ENCODE results near the gene SARM1.
"Not testable (repeated sequence)": the region's sequence is repeated elsewhere in the genome, so short reads cannot be mapped to it uniquely, and the experiment has no call there.

The SARM1 gene

DNA sequence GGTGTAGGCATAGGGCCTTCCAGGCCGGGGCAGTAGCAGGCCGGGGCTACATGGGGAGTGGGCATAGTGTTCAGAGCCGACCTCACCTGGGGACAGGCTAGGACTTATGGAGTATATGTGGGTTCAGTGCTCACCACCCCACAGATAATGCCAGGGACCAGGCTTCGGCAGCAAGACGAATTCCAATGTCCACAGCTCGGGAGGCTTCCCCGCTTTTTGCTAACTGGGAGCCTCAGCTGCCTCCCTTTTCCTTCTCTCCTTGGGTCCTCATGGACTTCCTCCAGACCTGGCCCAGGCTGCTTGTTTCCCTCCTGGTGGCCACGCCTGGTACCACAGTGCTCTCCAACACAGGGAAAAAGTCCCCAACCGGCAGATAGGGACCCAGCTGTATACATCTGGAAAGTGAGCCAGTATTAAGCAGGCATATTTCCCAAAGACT, 54.6 kb downstream of the SARM1 start:
- H3K9me3 Mint-ChIP-seq = no peaks in the 10 kb centered on the region
- no peak overlapping the region for H3K27ac Mint-ChIP-seq
- no peaks in the 10 kb centered on the region for H3K36me3 Mint-ChIP-seq (ENCODE audit: low read depth)
- H3K4me1 Mint-ChIP-seq (ENCODE audit: low read depth) = no peaks in the 10 kb centered on the region
- no peak for DNase-seq
- H3K27me3 Mint-ChIP-seq = peaks cover 12% of the 10 kb centered on the region
- no peak overlapping the region for H3K4me3 Mint-ChIP-seq

DNA sequence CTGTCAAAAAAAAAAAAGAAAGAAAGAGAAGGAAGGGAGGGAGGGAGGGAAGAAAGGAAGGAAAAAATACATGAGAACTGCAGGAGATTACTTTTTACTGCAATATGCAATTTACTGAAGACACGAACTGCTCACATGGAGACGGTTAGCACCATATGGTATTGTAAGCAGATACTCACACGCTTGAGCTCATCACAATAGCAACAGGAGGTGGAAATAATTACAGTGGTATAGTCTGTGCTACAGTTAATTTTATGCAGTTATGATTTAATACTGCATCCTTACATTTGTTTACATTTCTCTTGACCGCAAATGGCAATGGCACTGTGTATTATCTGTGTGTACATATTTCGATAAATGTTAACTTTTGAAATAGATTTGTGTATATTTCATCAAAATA, 55.9 kb downstream of the SARM1 start:
- no peaks in the 10 kb centered on the region for H3K9me3 Mint-ChIP-seq
- H3K36me3 Mint-ChIP-seq (ENCODE audit: low read depth) = no peaks in the 10 kb centered on the region
- DNase-seq = no peak
- H3K27ac Mint-ChIP-seq = no peak overlapping the region
- peaks cover 18% of the 10 kb centered on the region for H3K27me3 Mint-ChIP-seq
- no peaks in the 10 kb centered on the region for H3K4me1 Mint-ChIP-seq (ENCODE audit: low read depth)
- H3K4me3 Mint-ChIP-seq = no peak overlapping the region

DNA sequence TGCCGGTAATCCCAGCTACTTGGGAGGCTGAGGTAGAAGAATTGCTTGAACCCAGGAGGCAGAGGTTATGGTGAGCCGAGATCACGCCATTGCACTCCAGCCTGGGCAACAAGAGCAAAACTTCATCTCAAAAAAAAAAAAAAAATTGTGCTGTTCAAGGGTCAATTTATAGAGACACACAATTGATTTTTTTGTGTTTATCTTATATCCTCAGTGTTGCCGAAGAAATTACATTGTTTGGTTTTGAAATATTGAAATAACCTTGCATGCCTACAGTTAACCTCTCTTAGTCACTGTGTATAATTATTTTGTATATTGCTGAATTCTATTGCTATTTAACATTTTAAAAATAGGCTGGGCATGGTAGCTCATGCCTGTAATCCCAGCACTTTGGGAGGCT, 56.5 kb downstream of the SARM1 start:
- not testable (repeated sequence) for H3K36me3 Mint-ChIP-seq (ENCODE audit: low read depth); H3K27ac Mint-ChIP-seq; H3K4me1 Mint-ChIP-seq (ENCODE audit: low read depth); H3K9me3 Mint-ChIP-seq; H3K4me3 Mint-ChIP-seq; DNase-seq
- peaks cover 18% of the 10 kb centered on the region for H3K27me3 Mint-ChIP-seq

DNA sequence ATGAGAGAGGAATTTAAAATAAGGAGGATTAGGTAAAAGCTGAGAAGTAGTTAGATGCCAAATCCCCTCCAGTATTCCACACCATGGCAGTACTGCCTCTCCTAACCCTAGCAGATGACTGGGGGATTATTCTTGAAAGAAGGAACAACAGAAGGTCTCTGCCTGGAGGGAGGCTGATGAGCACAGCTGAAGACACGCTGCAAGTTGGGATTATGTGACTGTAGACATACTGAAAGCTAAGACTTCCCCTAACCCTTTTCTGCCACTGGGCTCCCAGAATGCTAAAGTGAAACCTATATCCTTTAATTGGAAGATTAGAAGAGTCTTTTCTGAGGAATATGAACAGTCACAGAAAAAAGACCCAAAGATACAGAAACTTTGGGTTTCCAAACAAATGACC, 62.2 kb downstream of the SARM1 start:
- no peak overlapping the region for H3K27ac Mint-ChIP-seq
- no peak for DNase-seq
- H3K36me3 Mint-ChIP-seq (ENCODE audit: low read depth) = no peaks in the 10 kb centered on the region
- H3K4me1 Mint-ChIP-seq (ENCODE audit: low read depth) = no peaks in the 10 kb centered on the region
- H3K27me3 Mint-ChIP-seq = peaks cover 10% of the 10 kb centered on the region
- no peak overlapping the region for H3K4me3 Mint-ChIP-seq
- no peaks in the 10 kb centered on the region for H3K9me3 Mint-ChIP-seq

DNA sequence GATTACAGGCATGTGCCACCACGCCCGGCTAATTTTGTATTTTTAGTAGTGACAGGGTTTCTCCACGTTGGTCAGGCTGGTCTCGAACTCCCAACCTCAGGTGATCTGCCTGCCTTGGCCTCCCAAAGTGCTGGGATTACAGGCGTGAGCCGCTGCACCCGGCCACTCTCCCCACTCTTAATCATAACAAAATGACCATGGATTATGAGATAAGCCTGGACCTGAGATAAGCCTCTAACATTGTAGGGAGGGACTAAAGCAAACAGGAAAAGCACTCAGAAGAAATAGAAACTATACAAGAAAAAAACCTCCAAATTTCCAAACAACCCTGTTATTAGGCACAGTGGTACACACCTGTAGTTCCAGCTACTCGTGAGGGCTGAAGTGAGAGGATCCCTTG, 62.8 kb downstream of the SARM1 start:
- not testable (repeated sequence) for H3K9me3 Mint-ChIP-seq; H3K36me3 Mint-ChIP-seq (ENCODE audit: low read depth); H3K27me3 Mint-ChIP-seq; DNase-seq; H3K4me1 Mint-ChIP-seq (ENCODE audit: low read depth); H3K27ac Mint-ChIP-seq; H3K4me3 Mint-ChIP-seq

DNA sequence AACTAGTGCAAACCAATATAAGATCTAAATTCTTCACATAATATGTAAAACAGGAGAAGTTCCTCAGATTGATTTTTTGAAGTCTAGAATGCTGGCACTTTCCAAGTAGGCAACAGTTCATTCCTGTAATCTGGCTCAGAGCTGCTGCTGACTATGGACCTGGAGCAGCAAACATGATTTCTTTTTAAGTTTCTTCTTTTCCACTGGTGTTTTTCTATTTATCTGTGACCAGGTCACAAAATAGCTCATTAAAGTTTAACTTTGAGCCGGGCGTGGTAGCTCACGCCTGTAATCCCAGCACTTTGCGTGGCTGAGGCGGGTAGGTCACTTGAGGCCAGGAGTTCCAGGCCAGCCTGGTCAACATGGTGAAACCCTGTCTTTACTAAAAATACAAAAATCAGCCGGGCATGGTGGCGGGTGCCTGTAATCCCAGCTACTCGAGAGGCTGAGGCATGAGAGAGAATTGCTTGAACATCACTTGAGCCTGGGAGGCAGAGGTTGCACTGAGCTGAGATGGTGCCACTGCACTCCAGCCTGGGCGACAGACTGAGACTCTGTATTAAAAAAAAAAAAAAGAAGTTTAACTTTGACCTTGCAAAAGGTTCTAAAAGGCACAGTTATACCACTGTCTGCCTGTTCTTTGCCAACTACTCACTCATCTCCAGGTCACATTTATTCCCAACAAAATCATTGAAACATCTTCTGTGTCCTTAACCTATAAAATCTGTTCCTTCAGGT, 72.6 kb downstream of the SARM1 start:
- Mint-ChIP-seq H3K27me3 (peaks cover 17% of the 10 kb centered on the region), H3K9me3 (no peaks in the 10 kb centered on the region), H3K4me3 (no peak overlapping the region), H3K27ac (no peak overlapping the region), H3K4me1 (ENCODE audit: low read depth) (no peaks in the 10 kb centered on the region), H3K36me3 (ENCODE audit: low read depth) (no peaks in the 10 kb centered on the region)
- no peak for DNase-seq

DNA sequence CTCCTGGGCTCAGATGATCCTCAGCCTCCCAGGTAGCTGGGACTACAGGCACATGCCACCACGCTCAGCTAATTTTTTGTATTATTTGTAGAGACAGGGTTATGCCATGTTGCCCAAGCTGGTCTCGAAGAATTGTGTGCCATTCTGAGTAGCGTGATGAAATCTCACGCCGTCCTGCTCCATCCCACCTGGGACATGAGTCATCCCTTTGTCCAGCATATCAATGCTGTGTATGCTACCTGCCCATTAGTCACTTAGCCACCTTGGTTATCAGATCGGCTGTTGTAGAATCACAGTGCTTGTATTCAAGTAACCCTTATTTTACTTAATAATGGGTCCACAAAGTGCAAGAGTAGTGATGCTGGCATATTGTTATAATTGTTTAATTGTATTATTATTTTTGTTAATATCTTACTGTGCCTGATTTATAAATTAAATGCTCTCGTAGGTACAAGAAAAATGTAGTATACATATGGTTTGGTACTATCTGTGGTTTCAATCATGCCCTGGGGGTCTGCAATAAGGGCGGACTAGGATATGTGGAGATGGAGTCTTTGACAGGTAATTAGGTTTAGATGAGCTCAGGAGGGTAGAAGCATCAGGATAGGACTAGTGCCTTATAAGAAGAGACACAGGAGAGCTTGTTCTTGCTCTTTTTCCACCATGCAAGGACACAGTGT, 75.4 kb downstream of the SARM1 start:
- Mint-ChIP-seq H3K9me3 (no peaks in the 10 kb centered on the region), H3K4me3 (no peak overlapping the region), H3K4me1 (ENCODE audit: low read depth) (no peaks in the 10 kb centered on the region), H3K36me3 (ENCODE audit: low read depth) (no peaks in the 10 kb centered on the region), H3K27ac (no peak overlapping the region), H3K27me3 (peaks cover 16% of the 10 kb centered on the region)
- no peak for DNase-seq

DNA sequence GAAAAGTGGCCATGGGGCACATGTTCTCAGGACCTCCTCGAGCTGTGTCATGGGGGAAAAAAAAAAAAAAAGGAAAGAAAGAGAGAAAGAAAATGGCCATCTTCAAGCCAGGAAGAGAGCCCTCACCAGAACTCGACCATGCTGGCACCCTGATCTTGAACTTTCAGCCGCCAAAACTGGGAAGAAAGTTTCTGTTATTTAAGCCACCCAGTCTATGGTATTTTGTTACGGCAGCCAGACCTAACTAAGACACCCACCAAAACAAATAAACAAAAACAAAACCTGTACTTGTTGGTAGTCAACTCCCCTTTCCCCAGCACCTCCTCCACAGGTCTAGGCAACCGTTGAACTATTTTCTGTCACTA, 75.9 kb downstream of the SARM1 start:
- H3K36me3 Mint-ChIP-seq (ENCODE audit: low read depth) = no peaks in the 10 kb centered on the region
- no peak overlapping the region for H3K27ac Mint-ChIP-seq
- H3K4me1 Mint-ChIP-seq (ENCODE audit: low read depth) = no peaks in the 10 kb centered on the region
- H3K27me3 Mint-ChIP-seq = peaks cover 16% of the 10 kb centered on the region
- H3K4me3 Mint-ChIP-seq = no peak overlapping the region
- no peak for DNase-seq
- H3K9me3 Mint-ChIP-seq = no peaks in the 10 kb centered on the region

DNA sequence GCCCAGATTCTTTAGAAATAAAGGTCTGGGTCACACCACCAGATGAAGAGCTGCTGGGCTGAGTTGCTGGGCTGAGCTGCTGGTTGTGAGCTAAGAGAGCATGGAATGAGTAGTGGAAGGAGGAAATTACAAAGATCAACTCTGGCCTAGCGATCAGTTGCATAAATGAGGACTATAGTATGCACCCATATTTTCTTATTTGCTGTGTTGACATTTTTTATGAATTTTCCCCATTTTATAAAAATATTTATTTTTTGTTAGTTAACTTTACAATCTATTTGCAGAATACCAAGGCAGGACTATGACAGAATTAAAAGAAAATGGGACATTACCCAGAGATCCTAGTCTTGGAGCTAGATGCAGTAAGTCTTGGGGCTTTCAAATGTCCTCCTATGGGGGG, 78.4 kb downstream of the SARM1 start:
- no peak overlapping the region for H3K27ac Mint-ChIP-seq
- H3K27me3 Mint-ChIP-seq = peaks cover 7% of the 10 kb centered on the region
- DNase-seq = no peak
- H3K36me3 Mint-ChIP-seq (ENCODE audit: low read depth) = no peaks in the 10 kb centered on the region
- no peaks in the 10 kb centered on the region for H3K9me3 Mint-ChIP-seq
- no peaks in the 10 kb centered on the region for H3K4me1 Mint-ChIP-seq (ENCODE audit: low read depth)
- no peak overlapping the region for H3K4me3 Mint-ChIP-seq

Data from activated T-cell treated with anti-CD3 and anti-CD28 coated beads, Interleukin-2, amount 50 U/mL, for 24 hours (primary cell).